ENCODE data around the gene KRT25.
A peak's percentile ranks its signal among the peaks of the same experiment; 100 is the strongest.

The KRT25 gene

DNA sequence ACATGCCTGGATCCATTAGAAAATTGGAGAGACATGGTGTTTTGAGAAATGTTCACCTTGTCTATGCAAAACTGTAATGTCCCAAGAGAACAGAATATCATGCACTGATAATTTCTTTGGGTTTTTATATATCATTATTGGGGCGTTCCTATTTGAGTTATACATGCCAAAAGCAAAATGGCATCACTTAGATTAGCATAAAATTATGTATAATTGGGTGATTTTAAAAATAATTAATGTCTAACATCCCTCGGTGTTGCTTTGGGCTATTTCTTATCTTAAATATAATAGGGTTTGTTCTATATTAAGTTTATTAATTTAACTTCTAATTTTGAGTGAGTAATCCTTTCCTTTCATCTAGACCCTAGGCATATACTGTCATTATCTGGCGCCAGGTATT is 44.7 kb upstream of the KRT25 start, which contains the start of gene KRT28:
TSS of gene KRT28 (minus strand) at position 101 of the 400 bp plus-strand sequence. CDS start at position 35, 66 bp downstream.
- TF ChIP-seq CTCF (IDR thresholded peaks at IDR 0.05; ENCODE audit: low read depth, low read length) (no peak), EZH2phosphoT487 (IDR thresholded peaks at IDR 0.05; ENCODE audit: low read depth) (no peak)
- Histone ChIP-seq H3K4me2 (ENCODE audit: low read length) (no peak within 1 kb of the TSS), H3K9me3 (ENCODE audit: insufficient read depth, low read length) (no peaks in the 10 kb centered on the region), H4K20me1 (ENCODE audit: insufficient read depth, low read length) (no peaks in the 10 kb centered on the region), H3K36me3 (replicated peaks; ENCODE audit: low read depth, low read length) (no peaks in the 10 kb centered on the region), H3K27me3 (ENCODE audit: low read depth, low read length) (peaks cover 20% of the 10 kb centered on the region; the same call in 1 of the 2 replicates), H3K27ac (ENCODE audit: low read length) (no peak within 1 kb of the TSS), H3K79me2 (ENCODE audit: low read length) (no peaks in the 10 kb centered on the region), H3K4me1 (ENCODE audit: low read length) (peaks cover 30% of the 10 kb centered on the region), H2AFZ (ENCODE audit: low read depth, low read length) (no peak within 1 kb of the TSS), H3K9ac (ENCODE audit: low read length) (no peak within 1 kb of the TSS), H3K4me3 (ENCODE audit: low read length) (no peak within 1 kb of the TSS)

DNA sequence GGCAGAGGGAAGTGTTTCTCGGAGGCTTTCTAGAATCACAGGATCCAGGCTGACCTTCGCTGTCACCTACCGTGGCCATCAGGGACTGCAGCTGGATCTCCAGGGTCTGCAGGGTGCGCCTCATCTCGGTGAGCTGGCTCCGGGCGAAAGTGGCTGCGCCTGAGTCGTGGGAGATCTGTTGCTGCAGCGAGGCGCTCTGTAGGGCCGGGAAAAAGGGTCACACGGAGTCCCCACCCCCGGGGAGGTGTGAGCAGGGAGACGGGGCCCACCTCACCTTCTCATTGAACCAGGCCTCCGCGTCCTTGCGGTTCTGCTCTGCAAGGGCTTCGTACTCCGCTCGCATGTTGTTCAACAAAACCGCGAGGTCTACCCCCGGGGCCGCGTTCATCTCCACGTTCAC is 41.7 kb upstream of the KRT25 start:
- Histone ChIP-seq H3K36me3 (replicated peaks; ENCODE audit: low read depth, low read length) (no peaks in the 10 kb centered on the region), H3K4me2 (ENCODE audit: low read length) (no peak overlapping the region), H4K20me1 (ENCODE audit: insufficient read depth, low read length) (no peaks in the 10 kb centered on the region), H3K9me3 (ENCODE audit: insufficient read depth, low read length) (no peaks in the 10 kb centered on the region), H3K4me3 (ENCODE audit: low read length) (no peak overlapping the region), H3K79me2 (ENCODE audit: low read length) (no peaks in the 10 kb centered on the region), H3K27me3 (ENCODE audit: low read depth, low read length) (peaks cover 17% of the 10 kb centered on the region; the same call in 1 of the 2 replicates), H2AFZ (ENCODE audit: low read depth, low read length) (no peak overlapping the region), H3K4me1 (ENCODE audit: low read length) (peaks cover 40% of the 10 kb centered on the region), H3K9ac (ENCODE audit: low read length) (no peak overlapping the region), H3K27ac (ENCODE audit: low read length) (no peak overlapping the region)
- TF ChIP-seq EZH2phosphoT487 (IDR thresholded peaks at IDR 0.05; ENCODE audit: low read depth), result no peak
- no peak for TF ChIP-seq CTCF (IDR thresholded peaks at IDR 0.05; ENCODE audit: low read depth, low read length)

GRCh38 chr17:40795019-40795667 is 40.0 kb upstream of the KRT25 start:
- peaks cover 35% of the 10 kb centered on the region for H3K4me1 ChIP-seq (ENCODE audit: low read length)
- H3K4me2 ChIP-seq (ENCODE audit: low read length), result peak overlapping the region; percentile 38
- H3K4me3 ChIP-seq (ENCODE audit: low read length), result no peak overlapping the region
- no peaks in the 10 kb centered on the region for H3K36me3 ChIP-seq (replicated peaks; ENCODE audit: low read depth, low read length)
- H2AFZ ChIP-seq (ENCODE audit: low read depth, low read length), result peak overlapping the region; percentile 73; the same call in 1 of the 2 replicates
- no peaks in the 10 kb centered on the region for H3K9me3 ChIP-seq (ENCODE audit: insufficient read depth, low read length)
- H3K9ac ChIP-seq (ENCODE audit: low read length), result no peak overlapping the region
- TF ChIP-seq EZH2phosphoT487 (IDR thresholded peaks at IDR 0.05; ENCODE audit: low read depth), result no peak
- TF ChIP-seq CTCF (IDR thresholded peaks at IDR 0.05; ENCODE audit: low read depth, low read length), result no peak
- no peaks in the 10 kb centered on the region for H4K20me1 ChIP-seq (ENCODE audit: insufficient read depth, low read length)
- H3K79me2 ChIP-seq (ENCODE audit: low read length), result no peaks in the 10 kb centered on the region
- H3K27ac ChIP-seq (ENCODE audit: low read length), result no peak overlapping the region; the same call in 1 of the 2 replicates
- H3K27me3 ChIP-seq (ENCODE audit: low read depth, low read length), result peaks cover 4% of the 10 kb centered on the region; the same call in 1 of the 2 replicates

DNA sequence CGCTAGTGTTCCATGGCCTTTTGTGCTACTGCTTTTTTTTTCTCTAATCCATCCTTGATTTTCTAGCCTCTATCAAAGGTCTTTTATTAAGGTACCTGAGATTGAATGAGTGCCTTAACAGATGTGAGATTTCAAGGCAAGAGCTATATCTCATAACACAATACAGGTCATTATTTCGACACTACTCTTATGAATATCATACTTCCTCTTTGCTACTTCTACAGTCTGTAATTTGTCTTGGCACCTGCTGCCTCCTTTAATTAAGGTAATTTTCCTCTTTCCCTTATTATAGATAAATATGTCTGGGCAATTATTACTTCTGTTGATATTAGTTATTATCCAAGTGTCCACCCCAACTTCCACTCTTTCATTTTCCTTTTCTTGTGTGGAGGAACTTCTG is 39.3 kb upstream of the KRT25 start:
- H3K36me3 ChIP-seq (replicated peaks; ENCODE audit: low read depth, low read length), result no peaks in the 10 kb centered on the region
- H3K4me3 ChIP-seq (ENCODE audit: low read length), result no peak overlapping the region
- TF ChIP-seq CTCF (IDR thresholded peaks at IDR 0.05; ENCODE audit: low read depth, low read length) (no peak), EZH2phosphoT487 (IDR thresholded peaks at IDR 0.05; ENCODE audit: low read depth) (no peak)
- peaks cover 34% of the 10 kb centered on the region for H3K4me1 ChIP-seq (ENCODE audit: low read length)
- peak overlapping the region; percentile 47 for H3K4me2 ChIP-seq (ENCODE audit: low read length)
- no peak overlapping the region for H2AFZ ChIP-seq (ENCODE audit: low read depth, low read length)
- H4K20me1 ChIP-seq (ENCODE audit: insufficient read depth, low read length), result no peaks in the 10 kb centered on the region
- peaks cover 1% of the 10 kb centered on the region; the same call in 1 of the 2 replicates for H3K27me3 ChIP-seq (ENCODE audit: low read depth, low read length)
- no peak overlapping the region; the same call in 1 of the 2 replicates for H3K27ac ChIP-seq (ENCODE audit: low read length)
- no peak overlapping the region for H3K9ac ChIP-seq (ENCODE audit: low read length)
- H3K79me2 ChIP-seq (ENCODE audit: low read length), result no peaks in the 10 kb centered on the region
- no peaks in the 10 kb centered on the region for H3K9me3 ChIP-seq (ENCODE audit: insufficient read depth, low read length)

Measured in OCI-LY3 (cell line).